HepG2 (cell line): ENCODE data around the gene TADA3. TPM values are rescaled to one million over a fixed set of nuclear protein-coding genes. Genes with fewer than 3 reads are reported as not detected.
A peak's percentile ranks its signal among the peaks of the same experiment; 100 is the strongest.

Source experiments
- DMAP1 ChIP-seq: IDR thresholded peaks from 2 replicates; pipeline ENCODE4 v1.6.1; 2016
- GLI4 ChIP-seq: sonication (generic); formaldehyde crosslinking; IDR thresholded peaks from 2 replicates; pipeline ENCODE4 v1.5.1; 2020; ENCODE audit warnings: missing genetic modification reagents, mild to moderate bottlenecking, moderate library complexity, borderline replicate concordance
- HDAC2 ChIP-seq: sonication (generic); formaldehyde crosslinking; IDR thresholded peaks from 2 replicates; pipeline ENCODE4 v1.4.0; 2020; ENCODE audit warnings: missing genetic modification reagents
- HMGXB3 ChIP-seq: sonication (generic); formaldehyde crosslinking; IDR thresholded peaks from 2 replicates; pipeline ENCODE4 v1.4.0; 2020; ENCODE audit warnings: missing genetic modification reagents, borderline replicate concordance
- NCOA2 ChIP-seq: sonication (generic); formaldehyde crosslinking; IDR thresholded peaks from 2 replicates; pipeline ENCODE4 v1.8.0; 2022; ENCODE audit warnings: inconsistent platforms
- NR2F2 ChIP-seq: IDR thresholded peaks from 2 replicates; pipeline ENCODE4 v1.6.1; 2012; ENCODE audit warnings: low read depth, inconsistent platforms, borderline replicate concordance
- TBX2 ChIP-seq: sonication (generic); formaldehyde crosslinking; IDR thresholded peaks from 2 replicates; pipeline ENCODE4 v1.5.0; 2020; ENCODE audit warnings: missing genetic modification reagents, mild to moderate bottlenecking, borderline replicate concordance
- ZBTB34 ChIP-seq: sonication (generic); formaldehyde crosslinking; IDR thresholded peaks from 2 replicates; pipeline ENCODE4 v1.8.0; 2022; ENCODE audit warnings: mild to moderate bottlenecking, missing genetic modification reagents
- ZKSCAN1 ChIP-seq: fragments of 150-350 bp; IDR thresholded peaks from 2 replicates; pipeline ENCODE4 v1.6.1; 2014; ENCODE audit warnings: low read length
- ZMYM4 ChIP-seq: sonication (generic); formaldehyde crosslinking; IDR thresholded peaks from 2 replicates; pipeline ENCODE4 v1.8.1; 2023; ENCODE audit warnings: mild to moderate bottlenecking, missing genetic modification reagents
- ZNF17 ChIP-seq: sonication (generic); formaldehyde crosslinking; IDR thresholded peaks from 2 replicates; pipeline ENCODE4 v1.5.0; 2020; ENCODE audit warnings: mild to moderate bottlenecking, missing genetic modification reagents
- ZNF772 ChIP-seq: sonication (generic); formaldehyde crosslinking; IDR thresholded peaks from 2 replicates; pipeline ENCODE4 v1.5.0; 2020; ENCODE audit warnings: mild to moderate bottlenecking, missing genetic modification reagents
- polyA plus RNA-seq, 8 experiments: library from polyadenylated mRNA; depleted of rRNA in 3 of 8; stranded (reverse) in 7 of 8; unstranded in 1 of 8; fragments of >200 nt; fragmentation: Illumina TruSeq in 4 of 8; extraction: Trizol in 4 of 8; gene quantifications; 2 replicates each; pipeline versions ENCODE4 v1.2.1 to v1.2.3, GENCODE V29; 2011 to 2016; ENCODE audit warnings: low read depth in 4 of 8, missing spikeins in 1 of 8, mixed read lengths in 1 of 8; ENCODE audit not compliant: insufficient read depth in 1 of 8
- total RNA-seq, 5 experiments: library from RNA; depleted of rRNA; stranded (reverse); fragments of >200 nt; fragmentation: Illumina TruSeq; extraction: Trizol; gene quantifications; 2 replicates each; pipeline ENCODE4 v1.2.3, GENCODE V29; 2016; ENCODE audit warnings: low read depth in 1 of 5
- TF ChIP-seq, protein P1 (sequence below): sonication (generic); formaldehyde crosslinking; conservative IDR thresholded peaks from 2 replicates; pipeline ENCODE4 v1.4.0; 2020; ENCODE audit warnings: missing genetic modification reagents
- TF ChIP-seq, protein P2 (sequence below): IDR thresholded peaks from 2 replicates; pipeline ENCODE4 v1.6.1; 2016; ENCODE audit warnings: missing compliant biosample characterization, missing genetic modification reagents, borderline replicate concordance

The TADA3 gene
- total and polyA plus RNA-seq, 2 of the 13 experiments (the other 11 are each of a cell fraction or from before 2014, with no cell fraction given), result 32.1 to 37.1 TPM

DNA sequence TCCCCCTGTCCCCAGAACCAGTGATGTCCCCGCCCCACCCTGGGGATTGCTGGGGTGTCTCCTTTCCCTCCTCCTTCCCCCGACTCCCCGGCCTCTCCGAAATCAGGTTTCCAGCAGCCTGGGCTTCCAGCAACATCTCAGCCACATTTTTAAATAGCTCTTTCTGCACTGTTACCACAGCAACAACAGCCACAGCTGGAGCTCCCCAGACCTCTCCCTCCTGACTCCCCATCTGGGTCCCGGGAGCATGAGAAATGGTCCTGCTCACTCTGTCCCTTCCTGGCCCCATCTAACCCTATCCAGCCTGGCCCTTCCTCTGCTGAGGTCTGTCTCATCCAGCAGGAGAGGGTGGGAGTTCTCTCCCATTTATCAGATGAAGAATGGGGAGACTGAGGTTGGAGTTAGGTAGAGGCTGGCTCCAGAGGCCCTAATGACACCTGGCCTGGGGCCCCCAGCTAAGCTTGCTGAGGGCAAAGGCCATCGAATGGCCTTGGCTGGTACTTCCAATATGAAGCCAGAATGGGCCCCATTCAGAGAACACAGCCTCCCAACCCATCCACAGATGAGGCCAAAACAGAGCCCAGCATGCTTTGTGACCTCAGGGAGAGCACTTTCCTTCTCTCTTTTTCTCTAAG, 24.0 kb downstream of the TADA3 start (continued):
- TF ChIP-seq ZNF772 (CRISPR knock-in tag) (0 out of 2 replicates have a peak, but pooled peaks have one; percentile 46), NR2F2 (0 out of 2 replicates have a peak, but pooled peaks have one; percentile 25), TBX2 (peak; percentile 59; the same call in 1 of the 2 replicates), GLI4 (CRISPR knock-in tag) (no peak), HMGXB3 (no peak), ZMYM4 (CRISPR knock-in tag) (peak; percentile 54), ZNF17 (CRISPR knock-in tag) (no peak), ZKSCAN1 (no peak), NCOA2 (CRISPR knock-in tag) (peak; percentile 22; the same call in 1 of the 2 replicates), ZBTB34 (CRISPR knock-in tag) (no peak), DMAP1 (CRISPR knock-in tag) (no peak), HDAC2 (CRISPR knock-in tag) (peak; percentile 35; the same call in 1 of the 2 replicates)
- TF ChIP-seq, protein P1, sequence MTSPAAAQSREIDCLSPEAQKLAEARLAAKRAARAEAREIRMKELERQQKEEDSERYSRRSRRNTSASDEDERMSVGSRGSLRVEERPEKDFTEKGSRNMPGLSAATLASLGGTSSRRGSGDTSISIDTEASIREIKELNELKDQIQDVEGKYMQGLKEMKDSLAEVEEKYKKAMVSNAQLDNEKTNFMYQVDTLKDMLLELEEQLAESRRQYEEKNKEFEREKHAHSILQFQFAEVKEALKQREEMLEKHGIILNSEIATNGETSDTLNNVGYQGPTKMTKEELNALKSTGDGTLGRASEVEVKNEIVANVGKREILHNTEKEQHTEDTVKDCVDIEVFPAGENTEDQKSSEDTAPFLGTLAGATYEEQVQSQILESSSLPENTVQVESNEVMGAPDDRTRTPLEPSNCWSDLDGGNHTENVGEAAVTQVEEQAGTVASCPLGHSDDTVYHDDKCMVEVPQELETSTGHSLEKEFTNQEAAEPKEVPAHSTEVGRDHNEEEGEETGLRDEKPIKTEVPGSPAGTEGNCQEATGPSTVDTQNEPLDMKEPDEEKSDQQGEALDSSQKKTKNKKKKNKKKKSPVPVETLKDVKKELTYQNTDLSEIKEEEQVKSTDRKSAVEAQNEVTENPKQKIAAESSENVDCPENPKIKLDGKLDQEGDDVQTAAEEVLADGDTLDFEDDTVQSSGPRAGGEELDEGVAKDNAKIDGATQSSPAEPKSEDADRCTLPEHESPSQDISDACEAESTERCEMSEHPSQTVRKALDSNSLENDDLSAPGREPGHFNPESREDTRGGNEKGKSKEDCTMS (CRISPR knock-in tag), result no peak
- TF ChIP-seq, protein P2, sequence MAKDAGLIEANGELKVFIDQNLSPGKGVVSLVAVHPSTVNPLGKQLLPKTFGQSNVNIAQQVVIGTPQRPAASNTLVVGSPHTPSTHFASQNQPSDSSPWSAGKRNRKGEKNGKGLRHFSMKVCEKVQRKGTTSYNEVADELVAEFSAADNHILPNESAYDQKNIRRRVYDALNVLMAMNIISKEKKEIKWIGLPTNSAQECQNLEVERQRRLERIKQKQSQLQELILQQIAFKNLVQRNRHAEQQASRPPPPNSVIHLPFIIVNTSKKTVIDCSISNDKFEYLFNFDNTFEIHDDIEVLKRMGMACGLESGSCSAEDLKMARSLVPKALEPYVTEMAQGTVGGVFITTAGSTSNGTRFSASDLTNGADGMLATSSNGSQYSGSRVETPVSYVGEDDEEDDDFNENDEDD (CRISPR knock-in tag), result no peak
- TF ChIP-seq, all 625 proteins: peak for 32
